ENCODE results near the gene BCL11A.

The BCL11A gene

DNA sequence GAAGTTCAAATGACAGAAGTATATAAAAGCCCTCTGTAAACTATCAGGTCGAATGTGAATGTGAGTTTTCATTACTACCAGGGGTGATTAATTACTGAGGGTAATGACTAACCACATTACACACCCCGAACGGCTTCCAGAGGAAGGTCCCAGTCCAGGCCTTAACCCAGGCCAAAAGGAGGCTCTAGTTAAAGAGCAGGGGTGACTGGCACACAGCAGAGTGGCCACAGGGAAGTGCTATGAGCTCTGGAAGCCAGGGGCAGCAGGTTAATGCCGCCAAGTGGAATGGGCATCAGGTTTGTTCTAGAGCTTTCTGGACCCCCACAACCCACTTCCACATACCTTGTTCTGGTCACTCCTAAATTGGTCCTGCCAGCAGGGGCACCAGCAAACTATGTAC, 87.7 kb downstream of the BCL11A start:
- DNase-seq (ENCODE audit: low read depth in 2 of 2): no peak

DNA sequence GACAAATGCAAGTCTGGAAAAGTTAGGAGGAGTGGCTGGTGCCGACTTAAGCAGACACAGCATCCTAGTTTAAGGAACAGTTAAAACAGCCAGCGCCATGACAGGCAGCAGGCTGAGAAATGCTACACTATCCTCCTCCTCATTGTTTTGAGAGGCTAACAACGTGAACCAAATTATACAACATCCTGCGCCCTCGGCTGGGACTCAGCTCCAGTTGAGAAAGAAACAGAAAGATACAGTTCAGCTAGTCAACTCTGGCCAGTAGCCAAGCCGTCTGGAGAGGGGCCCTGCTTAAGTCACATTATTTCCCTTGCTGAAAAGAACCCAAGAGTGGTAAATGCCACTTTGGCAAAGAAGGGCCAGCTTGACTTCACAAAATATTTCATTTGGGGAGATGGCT, 90.2 kb downstream of the BCL11A start:
- DNase-seq (ENCODE audit: low read depth in 2 of 2): no peak

DNA sequence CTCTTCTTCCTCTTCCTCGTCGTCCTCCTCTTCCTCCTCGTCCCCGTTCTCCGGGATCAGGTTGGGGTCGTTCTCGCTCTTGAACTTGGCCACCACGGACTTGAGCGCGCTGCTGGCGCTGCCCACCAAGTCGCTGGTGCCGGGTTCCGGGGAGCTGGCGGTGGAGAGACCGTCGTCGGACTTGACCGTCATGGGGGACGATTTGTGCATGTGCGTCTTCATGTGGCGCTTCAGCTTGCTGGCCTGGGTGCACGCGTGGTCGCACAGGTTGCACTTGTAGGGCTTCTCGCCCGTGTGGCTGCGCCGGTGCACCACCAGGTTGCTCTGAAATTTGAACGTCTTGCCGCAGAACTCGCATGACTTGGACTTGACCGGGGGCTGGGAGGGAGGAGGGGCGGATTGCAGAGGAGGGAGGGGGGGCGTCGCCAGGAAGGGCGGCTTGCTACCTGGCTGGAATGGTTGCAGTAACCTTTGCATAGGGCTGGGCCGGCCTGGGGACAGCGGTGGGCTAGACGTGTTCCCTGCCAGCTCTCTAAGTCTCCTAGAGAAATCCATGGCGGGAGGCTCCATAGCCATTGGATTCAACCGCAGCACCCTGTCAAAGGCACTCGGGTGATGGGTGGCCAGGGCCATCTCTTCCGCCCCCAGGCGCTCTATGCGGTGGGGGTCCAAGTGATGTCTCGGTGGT, 91.9 kb downstream of the BCL11A start:
- no peak for DNase-seq (ENCODE audit: low read depth in 2 of 2)

DNA sequence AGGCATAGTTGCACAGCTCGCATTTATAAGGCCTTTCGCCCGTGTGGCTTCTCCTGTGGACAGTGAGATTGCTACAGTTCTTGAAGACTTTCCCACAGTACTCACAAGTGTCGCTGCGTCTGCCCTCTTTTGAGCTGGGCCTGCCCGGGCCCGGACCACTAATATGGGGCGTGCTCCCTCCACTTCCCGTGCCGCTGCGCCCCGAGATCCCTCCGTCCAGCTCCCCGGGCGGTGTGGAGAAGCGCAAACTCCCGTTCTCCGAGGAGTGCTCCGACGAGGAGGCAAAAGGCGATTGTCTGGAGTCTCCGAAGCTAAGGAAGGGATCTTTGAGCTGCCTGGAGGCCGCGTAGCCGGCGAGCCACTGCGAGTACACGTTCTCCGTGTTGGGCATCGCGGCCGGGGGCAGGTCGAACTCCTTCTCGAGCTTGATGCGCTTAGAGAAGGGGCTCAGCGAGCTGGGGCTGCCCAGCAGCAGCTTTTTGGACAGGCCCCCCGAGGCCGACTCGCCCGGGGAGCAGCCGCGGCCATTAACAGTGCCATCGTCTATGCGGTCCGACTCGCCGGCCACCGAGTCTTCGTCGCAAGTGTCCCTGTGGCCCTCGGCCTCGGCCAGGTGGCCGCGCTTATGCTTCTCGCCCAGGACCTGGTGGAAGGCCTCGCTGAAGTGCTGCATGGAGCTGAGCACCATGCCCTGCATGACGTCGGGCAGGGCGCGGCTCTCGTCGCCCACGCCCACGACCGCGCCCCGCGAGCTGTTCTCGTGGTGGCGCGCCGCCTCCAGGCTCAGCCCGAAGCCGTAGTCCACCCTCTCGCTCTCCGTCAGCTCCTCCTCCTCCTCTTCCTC, 92.7 kb downstream of the BCL11A start:
- DNase-seq (ENCODE audit: low read depth in 2 of 2): no peak

DNA sequence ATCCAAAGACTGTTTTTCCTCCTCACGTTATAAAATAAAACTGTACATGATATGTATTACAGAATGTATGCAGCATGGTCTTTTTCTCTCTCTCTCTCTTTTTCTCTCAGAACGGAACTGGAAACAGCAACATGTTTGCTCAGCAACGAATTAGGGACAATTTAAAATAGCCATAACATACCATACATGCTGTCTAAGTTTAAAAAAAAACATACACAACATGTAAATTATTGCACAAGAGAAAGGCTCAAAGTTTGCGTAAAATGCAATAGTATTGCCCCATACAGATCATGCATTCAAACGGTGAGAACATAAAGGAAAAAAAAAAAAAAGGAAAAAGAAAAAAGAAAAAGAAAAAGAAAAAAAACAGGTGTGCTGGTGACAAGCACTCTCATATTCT, 93.6 kb downstream of the BCL11A start:
- DNase-seq (ENCODE audit: low read depth in 2 of 2): no peak

DNA sequence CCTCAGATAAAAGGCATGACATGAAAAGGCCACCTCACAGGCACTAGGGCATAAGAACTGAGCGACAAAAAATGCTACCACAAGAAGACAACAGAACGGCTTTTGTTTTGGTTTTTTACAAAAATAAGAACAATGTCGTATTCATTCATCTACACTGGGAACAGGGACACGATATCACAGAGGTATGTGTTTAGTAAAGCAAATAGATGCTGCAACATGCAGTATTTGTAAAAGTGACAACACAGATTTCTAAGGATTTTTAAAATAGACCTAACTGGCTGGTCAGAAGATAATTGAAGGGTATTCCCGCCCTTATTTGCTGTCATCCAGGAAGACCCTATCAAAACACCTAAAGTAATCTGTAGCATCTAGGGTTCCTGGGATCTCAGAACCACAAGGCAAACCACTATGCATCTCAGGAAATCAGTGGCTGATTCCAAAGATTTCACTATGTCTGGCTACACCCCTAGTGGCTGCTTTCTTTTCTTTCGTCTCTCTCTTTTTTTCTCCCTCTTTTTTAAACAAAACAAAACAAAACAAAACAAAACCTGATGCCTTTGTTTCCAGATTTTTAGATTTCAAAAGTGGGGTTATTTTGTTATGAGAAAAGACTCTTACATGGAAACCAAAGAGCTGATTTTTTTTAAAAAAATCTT, 97.2 kb downstream of the BCL11A start:
- DNase-seq (ENCODE audit: low read depth in 2 of 2): no peak

DNA sequence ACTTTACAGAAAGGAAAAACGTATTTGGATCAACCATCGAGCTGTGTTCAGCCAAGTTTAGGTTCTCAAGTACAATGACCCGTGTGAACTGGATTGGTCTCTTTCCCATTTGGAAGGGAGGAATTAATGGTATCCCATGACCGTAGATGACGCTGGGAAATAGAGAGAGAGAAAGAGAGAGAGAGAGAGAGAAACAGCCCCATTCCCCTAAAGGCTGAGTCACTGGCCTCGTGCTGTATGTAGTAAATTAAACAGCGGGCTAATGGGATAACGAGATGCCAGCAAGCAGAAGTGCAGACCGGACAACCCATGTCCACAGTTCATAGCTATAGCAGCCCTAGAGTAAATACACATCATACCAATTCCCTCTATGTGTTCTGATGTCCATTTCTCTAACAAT, 99.6 kb downstream of the BCL11A start:
- no peak for DNase-seq (ENCODE audit: low read depth in 2 of 2)

DNA sequence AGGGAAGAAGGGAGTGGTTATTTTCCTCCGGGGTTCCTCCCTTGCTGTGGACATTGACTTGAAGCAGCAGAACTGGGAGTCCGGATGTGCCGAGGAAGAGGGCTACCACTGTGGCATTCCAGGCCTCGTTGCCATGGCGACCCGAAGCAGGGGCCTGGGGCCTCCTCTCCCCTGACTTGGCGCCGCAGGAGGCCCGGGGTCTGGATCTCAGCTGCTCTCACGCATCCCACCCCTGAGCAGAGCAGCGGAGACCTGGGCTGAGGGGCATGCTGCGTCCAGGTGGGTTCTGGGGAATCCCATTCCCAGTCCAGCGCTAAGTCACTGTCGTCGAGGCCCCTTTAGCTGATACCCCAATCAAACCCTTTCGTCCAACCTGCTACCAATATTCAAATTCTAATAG, 100.2 kb downstream of the BCL11A start:
- DNase-seq (ENCODE audit: low read depth in 2 of 2): no peak

DNA sequence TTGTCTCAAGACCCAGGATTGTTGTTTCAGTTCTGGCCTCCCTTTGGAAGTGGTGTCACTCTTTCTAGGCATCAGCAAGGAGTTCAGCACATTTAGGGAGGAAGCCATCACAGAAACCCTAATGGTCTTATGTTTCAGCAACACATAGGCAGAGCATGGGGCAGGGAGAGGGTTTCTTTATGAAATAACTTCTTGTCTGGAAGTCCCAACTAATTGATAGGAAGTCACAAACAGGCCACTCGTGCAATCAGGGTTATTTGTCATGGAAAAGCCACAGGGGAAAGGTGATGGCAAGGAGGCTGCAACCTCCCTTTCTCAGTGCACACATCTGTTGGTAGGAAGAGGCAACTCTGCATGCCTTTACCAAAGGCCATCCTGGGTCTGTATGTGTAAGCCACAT, 103.0 kb downstream of the BCL11A start:
- no peak for DNase-seq (ENCODE audit: low read depth in 2 of 2)

DNA sequence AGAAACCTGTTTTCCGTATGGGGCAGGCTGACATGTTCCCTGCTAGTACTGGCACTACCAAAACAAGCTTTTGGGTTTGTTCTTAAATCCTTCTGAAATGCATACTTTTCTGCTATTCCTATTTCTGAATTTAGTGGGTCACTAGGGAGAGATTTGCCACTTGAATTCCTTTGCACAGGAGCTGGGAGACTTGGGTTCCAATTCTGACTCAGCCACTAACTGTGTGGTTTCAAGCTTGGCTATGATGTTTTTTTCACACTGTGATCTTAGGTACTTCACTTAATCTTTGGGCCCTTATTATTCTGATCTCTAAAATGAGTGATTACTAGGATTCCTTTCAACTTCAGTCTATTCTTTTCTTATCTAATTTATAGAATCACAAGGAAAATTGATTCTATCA, 105.5 kb downstream of the BCL11A start:
- no peak for DNase-seq (ENCODE audit: low read depth in 2 of 2)

DNA sequence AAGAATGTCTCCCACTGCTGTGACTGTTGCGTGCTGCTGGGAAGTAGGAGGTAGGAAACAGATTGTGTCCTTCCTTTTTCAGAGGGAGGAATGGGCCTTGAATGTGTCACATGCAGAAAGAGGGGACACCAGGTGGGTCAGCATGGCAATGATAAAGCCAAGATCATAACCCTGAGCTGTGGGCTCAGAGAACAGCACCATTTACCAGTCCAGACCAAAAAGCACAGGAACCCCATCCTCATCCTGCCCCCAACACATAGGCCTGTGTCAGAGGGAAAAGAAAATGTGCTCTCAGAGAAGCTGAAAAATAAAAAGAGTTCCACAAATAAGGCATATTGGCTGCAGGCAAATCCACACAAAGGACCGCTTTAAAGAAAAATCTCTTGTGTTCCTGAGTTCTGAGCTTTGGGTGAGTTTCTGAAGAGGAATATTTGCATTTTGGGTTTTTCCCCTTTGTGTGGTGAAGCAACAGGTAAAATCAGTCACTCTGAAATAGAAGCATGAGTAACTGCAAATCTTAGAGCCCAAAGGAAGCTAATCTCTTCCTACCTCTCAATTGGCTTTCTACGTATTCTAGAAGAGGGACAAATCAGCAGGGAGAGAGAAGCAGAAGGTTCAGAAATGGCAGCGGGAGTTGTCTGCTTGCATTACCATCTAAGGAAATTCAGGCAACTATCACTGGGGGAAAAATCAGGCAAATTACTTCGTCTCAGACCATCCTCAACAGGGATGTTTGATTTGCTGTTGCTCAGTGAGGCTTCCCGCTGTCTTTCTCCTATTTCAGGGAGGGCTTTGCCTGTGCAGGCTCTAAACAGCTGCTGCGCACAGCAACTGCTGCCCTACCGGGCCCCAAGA, 106.8 kb downstream of the BCL11A start:
- DNase-seq (ENCODE audit: low read depth in 2 of 2): no peak

DNA sequence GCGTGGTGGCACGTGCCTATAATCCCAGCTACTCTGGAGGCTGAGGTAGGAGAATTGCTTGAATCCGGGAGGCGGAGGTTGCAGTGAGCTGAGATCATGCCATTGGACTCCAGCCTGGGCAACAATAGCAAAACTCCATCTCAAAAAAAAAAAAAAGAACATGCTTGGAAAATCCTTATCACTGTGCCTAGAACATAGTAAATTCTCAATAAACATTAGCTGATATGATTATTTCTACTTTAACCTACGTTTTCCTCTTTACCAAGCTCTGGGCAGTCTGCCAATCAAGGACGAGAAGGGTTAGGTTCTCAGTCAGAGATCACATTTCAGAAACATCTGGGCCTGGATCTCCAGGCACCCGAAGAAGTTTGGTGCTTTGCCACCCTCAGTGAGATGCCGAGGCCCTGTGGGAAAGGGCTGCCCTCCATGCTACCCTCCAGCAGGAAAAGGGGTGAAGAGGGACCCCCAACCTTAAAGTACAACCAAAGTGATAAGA, 107.7 kb downstream of the BCL11A start:
- DNase-seq (ENCODE audit: low read depth in 2 of 2): no peak

DNA sequence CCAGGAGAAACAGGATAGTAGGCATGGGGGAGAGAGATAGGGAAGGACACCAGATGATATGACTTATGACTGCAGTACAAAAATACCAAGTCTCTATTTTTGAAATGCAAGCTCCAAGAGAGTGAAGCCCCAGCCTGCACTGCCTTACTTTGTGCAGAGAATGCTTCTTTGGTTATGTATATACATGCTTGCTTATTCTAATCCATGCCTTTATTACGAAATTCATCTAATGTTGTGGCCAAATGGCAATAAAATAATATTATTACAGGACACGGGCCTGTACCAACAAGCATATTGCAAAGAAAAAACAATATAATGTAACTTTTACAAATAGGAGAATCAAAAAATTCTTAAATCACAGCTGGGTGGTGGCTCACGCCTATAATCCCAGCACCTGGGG, 110.8 kb downstream of the BCL11A start:
- DNase-seq (ENCODE audit: low read depth in 2 of 2): no peak

DNA sequence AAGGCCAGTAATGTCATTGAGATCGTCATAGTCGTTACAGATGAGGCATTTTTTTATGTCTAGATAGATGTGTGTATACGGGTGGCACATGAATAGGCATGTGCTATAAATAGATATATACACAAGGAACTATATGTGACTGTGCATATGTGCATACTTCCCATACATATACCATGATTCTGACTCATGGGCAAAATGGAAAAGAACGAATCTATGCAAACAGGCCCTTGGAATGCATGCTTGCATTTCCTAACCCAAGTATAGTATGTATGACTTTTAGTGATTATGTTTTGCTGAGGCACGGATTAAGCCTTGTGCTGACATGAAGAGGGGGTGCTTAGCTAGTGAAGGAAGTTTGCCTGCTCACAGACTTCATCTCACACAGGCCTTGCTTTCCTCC, 111.7 kb downstream of the BCL11A start:
- DNase-seq (ENCODE audit: low read depth in 2 of 2): no peak

DNA sequence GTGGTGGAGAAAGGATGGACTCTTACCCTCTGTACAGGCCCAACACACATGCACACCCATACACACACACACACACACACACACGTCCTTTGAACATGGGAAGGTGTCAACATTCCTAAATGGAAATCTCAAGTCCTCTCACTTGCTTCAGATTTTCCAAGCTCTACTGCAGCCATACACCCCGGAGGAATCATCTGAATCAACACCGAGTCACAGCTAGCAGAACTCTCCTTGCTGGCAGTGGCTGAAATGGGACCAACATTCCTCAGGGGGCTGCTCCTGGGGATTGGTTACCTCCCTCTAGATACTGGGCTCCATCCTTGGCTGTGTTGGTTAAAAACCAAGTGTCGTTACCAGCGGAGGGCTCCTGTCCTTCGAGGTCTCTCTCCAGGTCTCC, 112.7 kb downstream of the BCL11A start:
- no peak for DNase-seq (ENCODE audit: low read depth in 2 of 2)

DNA sequence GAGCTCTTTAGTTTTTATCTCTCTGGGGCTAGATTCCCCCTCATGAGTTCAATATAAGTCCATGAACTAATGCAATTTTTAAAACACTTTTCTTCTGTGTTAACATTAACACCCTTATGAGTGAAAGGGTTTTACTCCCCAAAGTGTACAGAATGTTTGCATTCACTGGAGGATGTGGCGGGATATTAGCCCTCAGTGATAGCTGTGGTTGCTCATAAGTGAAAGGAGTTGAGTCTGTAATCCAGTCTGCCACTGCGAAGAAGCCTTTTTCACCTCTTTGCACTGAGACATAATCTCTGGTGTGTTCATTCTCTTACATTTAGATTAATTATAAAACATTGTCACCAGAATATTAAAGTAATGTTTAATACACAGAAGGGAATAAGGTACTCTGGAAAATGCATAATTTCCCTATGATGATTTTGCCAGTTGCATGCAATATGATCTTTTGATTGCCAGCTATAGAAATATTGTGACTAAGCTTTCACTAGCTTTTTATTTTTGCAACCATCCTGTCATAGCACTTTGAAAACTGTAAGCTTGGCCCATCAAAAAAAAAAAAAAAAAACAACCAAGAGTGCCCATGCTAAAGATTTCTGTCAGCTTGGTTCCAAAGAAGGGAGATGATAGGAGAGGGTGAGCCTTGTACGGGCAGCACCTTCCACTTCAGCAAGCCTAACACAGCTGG, 113.2 kb downstream of the BCL11A start:
- no peak for DNase-seq (ENCODE audit: low read depth in 2 of 2)

DNA sequence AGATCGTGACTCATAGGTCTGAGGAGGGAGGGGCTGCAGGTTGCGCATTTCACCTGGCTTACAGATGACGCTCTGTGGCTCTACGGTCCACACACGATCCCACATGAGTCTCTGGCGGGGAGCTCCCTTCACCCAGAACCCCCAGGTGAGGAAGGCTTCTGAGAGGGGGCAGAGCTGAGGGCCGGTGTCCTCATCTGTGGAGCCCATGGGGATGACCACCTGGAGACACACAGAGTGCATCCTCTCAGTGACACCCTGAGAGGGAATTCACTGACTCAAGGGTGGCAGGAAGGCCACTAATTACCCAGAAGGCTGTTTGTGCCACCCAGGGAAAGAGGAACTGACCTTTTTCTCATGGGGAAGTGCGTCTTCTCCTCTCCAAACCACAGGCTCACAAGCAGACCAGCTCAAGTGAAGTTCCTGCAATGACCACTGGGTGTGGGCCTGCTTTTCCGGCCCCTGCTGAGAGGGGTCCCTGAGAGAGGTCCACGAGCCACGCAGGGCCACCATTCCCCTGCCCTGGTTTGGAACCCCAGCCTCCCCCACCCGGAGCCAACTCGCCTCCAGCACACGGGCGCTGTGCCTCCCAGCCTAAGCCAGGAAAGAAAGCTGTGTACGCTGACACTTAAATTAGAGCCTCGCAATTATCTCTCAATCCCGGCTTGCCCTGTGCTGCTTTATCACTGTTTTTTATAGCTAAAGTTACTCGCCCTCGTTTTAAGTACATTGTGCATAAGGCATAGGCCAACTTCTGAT, 114.1 kb downstream of the BCL11A start:
- no peak for DNase-seq (ENCODE audit: low read depth in 2 of 2)

DNA sequence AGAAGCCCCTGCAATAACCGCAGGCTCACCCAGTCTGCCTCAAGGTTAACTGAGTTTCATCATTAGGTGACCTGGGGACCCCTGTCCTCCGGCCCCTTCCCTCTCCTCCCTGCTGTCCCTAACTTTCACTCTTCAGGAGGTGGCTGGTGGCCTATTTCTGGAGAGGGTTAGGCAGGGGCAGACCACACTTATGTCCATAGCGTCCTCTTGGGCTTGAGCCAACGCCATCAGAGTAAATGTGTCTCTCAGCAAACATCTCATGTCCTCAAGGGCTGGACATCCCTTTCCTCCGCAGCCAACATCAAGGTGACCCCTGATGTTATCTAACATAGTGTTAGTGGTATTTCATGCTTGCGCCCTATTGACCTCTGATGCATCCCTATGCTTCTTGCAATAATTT, 114.8 kb downstream of the BCL11A start:
- DNase-seq (ENCODE audit: low read depth in 2 of 2): no peak

DNA sequence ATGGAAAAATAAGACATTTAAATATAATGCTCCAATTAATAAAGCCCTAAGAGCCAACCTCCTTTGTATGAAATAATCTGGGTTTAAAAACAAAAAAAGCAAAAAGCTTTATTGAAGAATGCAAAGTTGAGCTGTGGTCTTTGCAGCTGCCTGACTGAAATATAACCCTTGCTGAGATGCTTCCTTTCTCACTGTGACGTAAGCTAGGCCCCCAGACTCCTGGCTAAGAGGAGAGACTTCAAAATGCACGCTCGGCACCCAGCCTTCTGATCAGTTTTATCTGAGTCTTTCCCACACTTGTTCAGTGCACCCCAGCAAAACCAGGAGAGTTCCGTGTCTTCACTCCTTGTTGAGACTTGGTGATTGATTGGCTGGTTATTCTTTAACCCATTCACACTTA, 115.3 kb downstream of the BCL11A start:
- no peak for DNase-seq (ENCODE audit: low read depth in 2 of 2)

DNA sequence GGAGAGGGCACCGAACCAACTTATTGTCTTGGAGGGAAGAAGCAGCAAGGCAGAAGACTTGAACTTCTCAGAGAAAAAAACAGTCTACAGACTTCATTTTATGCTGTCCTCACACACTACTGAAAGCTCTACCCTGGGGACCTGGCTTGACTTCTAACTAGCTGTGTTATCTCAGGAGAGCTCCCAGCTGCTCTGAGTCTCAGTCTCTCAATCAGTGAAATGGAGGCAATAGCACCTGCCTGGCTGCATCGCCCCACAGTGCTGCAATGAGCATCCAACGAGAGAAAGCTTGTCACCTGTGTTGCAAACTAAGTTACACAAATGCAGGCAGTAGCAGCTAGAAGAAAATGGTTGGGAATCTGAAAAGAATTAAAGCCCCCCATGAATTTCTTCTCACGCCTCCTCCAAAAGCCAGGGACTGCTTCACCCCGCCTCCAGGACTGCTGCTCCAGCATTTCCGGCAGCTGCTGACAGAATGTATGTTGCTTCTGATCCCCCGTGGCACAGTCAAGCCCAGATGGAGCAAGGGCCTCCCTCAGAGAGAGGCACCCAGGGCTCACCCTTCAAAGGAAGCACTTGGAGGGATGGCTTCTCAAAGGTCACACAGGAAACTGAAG, 116.3 kb downstream of the BCL11A start:
- DNase-seq (ENCODE audit: low read depth in 2 of 2): no peak

Measured in stimulated activated CD8-positive, alpha-beta memory T cell treated with anti-CD3 and anti-CD28 coated beads, Interleukin-2, amount 100 ng/mL, for 1 hour (primary cell).